ENCODE results near the gene HLF.

The HLF gene

GRCh38 chr17:55302407-55302787, 37.6 kb downstream of the HLF start:
- H3K4me3 ChIP-seq (ENCODE audit: low read depth, low read length) = no peak overlapping the region
- DNase-seq (ENCODE audit: low read depth) = no peak
- TF ChIP-seq CTCF (conservative IDR thresholded peaks at IDR 0.05; ENCODE audit: low read depth, low read length) = no peak

DNA sequence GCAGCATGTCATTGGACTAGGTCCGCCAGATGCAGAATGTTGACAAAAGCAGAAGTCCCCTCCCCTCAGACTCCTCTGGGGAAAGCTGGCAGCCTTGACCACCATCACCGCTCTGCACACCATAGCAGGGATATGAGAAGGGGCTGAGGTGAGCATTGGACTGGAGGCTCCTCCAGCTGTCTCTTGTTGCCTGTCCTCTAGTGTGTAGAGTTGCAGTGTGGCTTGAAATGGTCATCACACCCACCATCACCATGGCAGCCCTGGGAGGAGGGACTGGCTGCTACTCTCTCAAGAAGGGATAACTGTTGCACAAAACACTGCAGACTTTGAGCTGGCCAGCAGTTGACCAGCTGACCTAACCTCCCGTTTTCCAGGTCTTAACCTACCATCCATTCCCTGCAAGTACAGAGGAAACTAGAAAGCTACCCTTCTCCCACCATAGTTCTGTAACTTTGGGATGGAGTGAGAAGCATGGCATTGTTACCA, 38.3 kb downstream of the HLF start:
- no peak overlapping the region for H3K4me3 ChIP-seq (ENCODE audit: low read depth, low read length)
- no peak for TF ChIP-seq CTCF (conservative IDR thresholded peaks at IDR 0.05; ENCODE audit: low read depth, low read length)
- no peak for DNase-seq (ENCODE audit: low read depth)

DNA sequence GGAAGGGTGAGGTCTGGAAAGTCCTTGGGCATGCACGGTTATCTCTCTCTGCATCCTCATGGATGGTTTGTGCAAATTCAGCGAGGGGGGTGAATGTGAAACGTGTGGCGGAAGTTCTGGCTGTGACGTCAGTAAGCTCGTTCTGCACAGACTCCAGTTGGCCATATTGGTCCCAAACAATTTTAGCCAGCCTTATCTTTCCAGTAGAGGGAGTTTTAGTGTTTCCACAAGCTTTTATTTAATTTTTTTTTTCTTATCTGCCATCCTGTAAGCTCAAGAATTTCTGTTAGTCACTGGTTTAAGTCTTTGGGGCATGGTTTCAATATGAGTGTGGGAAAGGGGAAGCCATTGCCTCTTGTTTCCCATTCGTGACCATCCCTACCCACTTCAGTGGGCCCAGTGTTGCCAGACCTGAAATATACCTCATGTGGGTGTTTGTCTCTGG, 39.0 kb downstream of the HLF start:
- peak; percentile 39 for DNase-seq (ENCODE audit: low read depth)
- H3K4me3 ChIP-seq (ENCODE audit: low read depth, low read length) = no peak overlapping the region
- peak; percentile 44 for TF ChIP-seq CTCF (conservative IDR thresholded peaks at IDR 0.05; ENCODE audit: low read depth, low read length)

GRCh38 chr17:55304171-55304859, 39.6 kb downstream of the HLF start:
- H3K4me3 ChIP-seq (ENCODE audit: low read depth, low read length) = no peak overlapping the region
- TF ChIP-seq CTCF (conservative IDR thresholded peaks at IDR 0.05; ENCODE audit: low read depth, low read length) = no peak
- peak; percentile 7 for DNase-seq (ENCODE audit: low read depth)

GRCh38 chr17:55305321-55306087, 40.7 kb downstream of the HLF start:
- no peak for TF ChIP-seq CTCF (conservative IDR thresholded peaks at IDR 0.05; ENCODE audit: low read depth, low read length)
- no peak overlapping the region for H3K4me3 ChIP-seq (ENCODE audit: low read depth, low read length)
- DNase-seq (ENCODE audit: low read depth) = no peak

- no peak for DNase-seq (ENCODE audit: low read depth)
- no peak for TF ChIP-seq CTCF (conservative IDR thresholded peaks at IDR 0.05; ENCODE audit: low read depth, low read length)
- no peak overlapping the region for H3K4me3 ChIP-seq (ENCODE audit: low read depth, low read length)
Measured at GRCh38 chr17:55307879-55308278, 43.1 kb downstream of the HLF start.

All from choroid plexus epithelial cell (primary cell).